ENCODE data around the gene TMEM255A.
A peak's percentile ranks its signal among the peaks of the same experiment; 100 is the strongest.
"Not testable (repeated sequence)": the region's sequence is repeated elsewhere in the genome, so short reads cannot be mapped to it uniquely, and the experiment has no call there.

TMEM255A gene

GRCh38 chrX:120310861-120311726, at the start of gene TMEM255A:
TSS of gene TMEM255A (minus strand) at chrX:120311461. CDS start at chrX:120311309, 152 bp downstream.
- no peak for DNase-seq (ENCODE audit: low read depth)

GRCh38 chrX:120358737-120359456, 47.6 kb upstream of the TMEM255A start:
- DNase-seq (ENCODE audit: low read depth) = no peak

GRCh38 chrX:120357186-120357585, 45.9 kb upstream of the TMEM255A start:
- no peak for DNase-seq (ENCODE audit: low read depth)

- no peak for DNase-seq (ENCODE audit: low read depth)
Measured at GRCh38 chrX:120356084-120356483, 44.8 kb upstream of the TMEM255A start.

- no peak for DNase-seq (ENCODE audit: low read depth)
Measured at GRCh38 chrX:120350450-120351138, 39.3 kb upstream of the TMEM255A start.

GRCh38 chrX:120344566-120344965, 33.3 kb upstream of the TMEM255A start:
- DNase-seq (ENCODE audit: low read depth) = not testable (repeated sequence)

- DNase-seq (ENCODE audit: low read depth) = no peak
Measured at GRCh38 chrX:120336899-120337298, 25.6 kb upstream of the TMEM255A start.

GRCh38 chrX:120335289-120335688, 24.0 kb upstream of the TMEM255A start:
- no peak for DNase-seq (ENCODE audit: low read depth)

GRCh38 chrX:120334603-120335002, 23.3 kb upstream of the TMEM255A start:
- no peak for DNase-seq (ENCODE audit: low read depth)

- DNase-seq (ENCODE audit: low read depth) = no peak
Measured at GRCh38 chrX:120334151-120334550, 22.9 kb upstream of the TMEM255A start.

- no peak for DNase-seq (ENCODE audit: low read depth)
Measured at GRCh38 chrX:120332394-120332793, 21.1 kb upstream of the TMEM255A start.

- DNase-seq (ENCODE audit: low read depth) = no peak
Measured at GRCh38 chrX:120331116-120331515, 19.9 kb upstream of the TMEM255A start.

GRCh38 chrX:120321520-120322281, 10.4 kb upstream of the TMEM255A start:
- DNase-seq (ENCODE audit: low read depth) = no peak

- DNase-seq (ENCODE audit: low read depth) = no peak
Measured at GRCh38 chrX:120318411-120318810, 7.2 kb upstream of the TMEM255A start.

GRCh38 chrX:120316587-120317283, 5.5 kb upstream of the TMEM255A start:
- no peak for DNase-seq (ENCODE audit: low read depth)

GRCh38 chrX:120315776-120316175, 4.5 kb upstream of the TMEM255A start:
- no peak for DNase-seq (ENCODE audit: low read depth)

GRCh38 chrX:120311727-120312063, 434 bp upstream of the TMEM255A start:
- DNase-seq (ENCODE audit: low read depth) = no peak

GRCh38 chrX:120309873-120310705, 1.2 kb downstream of the TMEM255A start:
- no peak for DNase-seq (ENCODE audit: low read depth)

- peak; percentile 27 for DNase-seq (ENCODE audit: low read depth)
Measured at GRCh38 chrX:120308959-120309872, 2.0 kb downstream of the TMEM255A start.

Measured in stimulated activated CD8-positive, alpha-beta memory T cell treated with anti-CD3 and anti-CD28 coated beads, Interleukin-7, amount 100 ng/mL, for 24 hours (primary cell).